ENCODE measurements around the gene RFTN1.
"Not testable (repeated sequence)": the region's sequence is repeated elsewhere in the genome, so short reads cannot be mapped to it uniquely, and the experiment has no call there.

Gene RFTN1

DNA sequence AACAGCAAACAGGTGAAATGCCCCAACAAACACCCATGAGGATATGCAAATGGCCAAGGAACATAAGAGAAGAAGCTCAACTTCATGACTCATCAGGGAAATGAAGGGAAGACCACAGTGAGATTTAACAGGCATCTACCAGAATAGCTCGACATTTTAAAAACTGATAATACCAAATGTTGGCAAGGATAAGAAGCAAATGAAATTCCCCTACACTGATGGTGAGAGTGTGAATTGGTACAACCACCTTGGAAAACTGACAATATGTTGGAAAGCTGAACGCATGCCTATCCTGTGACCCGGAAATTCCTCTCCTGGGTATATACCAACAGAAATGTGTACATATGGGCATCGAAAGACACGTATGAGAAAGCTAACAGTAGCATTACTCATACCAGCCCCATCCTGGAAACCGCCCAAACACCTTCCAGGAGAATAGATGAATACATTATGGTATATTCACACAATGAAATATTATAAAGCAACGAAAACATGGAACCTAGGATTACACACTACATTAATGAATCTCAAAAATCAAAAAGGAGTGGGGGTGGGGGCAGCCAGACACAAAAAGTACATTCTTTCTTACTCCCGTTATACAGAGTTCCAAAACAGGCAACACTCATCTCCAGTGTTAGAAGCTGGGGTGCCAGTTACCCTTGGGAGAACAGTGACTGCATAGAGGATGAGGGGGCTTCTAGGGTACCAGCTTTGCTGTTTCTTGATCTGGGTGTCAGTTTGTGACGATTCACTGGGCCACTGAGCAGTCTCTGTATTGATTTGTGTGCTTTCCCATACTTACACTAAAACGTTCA lies 16.9 kb downstream of the RFTN1 start:
- no peak for TF ChIP-seq FOXM1 (IDR thresholded peaks at IDR 0.05; ENCODE audit: borderline replicate concordance)
- TF ChIP-seq L3MBTL2 (conservative IDR thresholded peaks at IDR 0.05): no peak
- no peak for TF ChIP-seq SUZ12 (IDR thresholded peaks at IDR 0.05)
- TF ChIP-seq SP1 (IDR thresholded peaks at IDR 0.05): no peak
- no peak for TF ChIP-seq ARNT (IDR thresholded peaks at IDR 0.05)
- TF ChIP-seq TARDBP (IDR thresholded peaks at IDR 0.05): no peak
- TF ChIP-seq ZNF384 (IDR thresholded peaks at IDR 0.05): no peak
- TF ChIP-seq FOXK2 (IDR thresholded peaks at IDR 0.05): no peak
- TF ChIP-seq CTBP1 (IDR thresholded peaks at IDR 0.05; ENCODE audit: borderline replicate concordance): no peak
- TF ChIP-seq LEF1 (IDR thresholded peaks at IDR 0.05; ENCODE audit: borderline replicate concordance): no peak
- TF ChIP-seq ELF4 (IDR thresholded peaks at IDR 0.05): no peak
- TF ChIP-seq FOXA1 (IDR thresholded peaks at IDR 0.05): no peak
- TF ChIP-seq BHLHE40 (IDR thresholded peaks at IDR 0.05; ENCODE audit: borderline replicate concordance): no peak
- TF ChIP-seq HDGF (IDR thresholded peaks at IDR 0.05; ENCODE audit: borderline replicate concordance): no peak
- TF ChIP-seq NFRKB (IDR thresholded peaks at IDR 0.05): no peak
- TF ChIP-seq, protein P1, sequence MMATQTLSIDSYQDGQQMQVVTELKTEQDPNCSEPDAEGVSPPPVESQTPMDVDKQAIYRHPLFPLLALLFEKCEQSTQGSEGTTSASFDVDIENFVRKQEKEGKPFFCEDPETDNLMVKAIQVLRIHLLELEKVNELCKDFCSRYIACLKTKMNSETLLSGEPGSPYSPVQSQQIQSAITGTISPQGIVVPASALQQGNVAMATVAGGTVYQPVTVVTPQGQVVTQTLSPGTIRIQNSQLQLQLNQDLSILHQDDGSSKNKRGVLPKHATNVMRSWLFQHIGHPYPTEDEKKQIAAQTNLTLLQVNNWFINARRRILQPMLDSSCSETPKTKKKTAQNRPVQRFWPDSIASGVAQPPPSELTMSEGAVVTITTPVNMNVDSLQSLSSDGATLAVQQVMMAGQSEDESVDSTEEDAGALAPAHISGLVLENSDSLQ (IDR thresholded peaks at IDR 0.05): no peak
- DNase-seq (ENCODE audit: extremely low spot score): no peak
- POLR2A ChIA-PET: no interaction called here

DNA sequence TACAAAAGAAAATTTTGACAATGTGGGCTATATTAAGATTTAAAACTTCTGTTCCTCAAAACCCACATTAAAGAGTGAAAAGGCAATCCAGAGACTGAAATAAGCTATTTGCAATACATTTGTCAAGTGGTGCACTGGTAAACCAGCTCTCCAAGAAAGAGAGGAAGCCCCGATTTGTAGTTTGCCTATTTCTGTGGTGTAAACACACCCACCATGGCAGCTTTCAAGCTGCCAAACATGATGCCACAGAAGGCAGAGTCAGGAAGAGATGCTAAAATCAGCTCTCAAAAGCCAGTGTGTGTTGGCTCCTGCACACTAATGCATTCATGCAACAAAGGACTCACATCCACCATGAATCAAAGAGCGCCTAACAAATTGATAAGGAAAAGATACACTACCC lies 17.5 kb downstream of the RFTN1 start:
- POLR2A ChIA-PET: no interaction called here

More for the DNA sequence above, 16.9 kb downstream of the RFTN1 start:
- CTCF ChIA-PET: interaction anchor here (1.4 kb wide), 1 partner anchor 19 kb away, joined by 4 read pairs; no protein-coding TSS in a partner anchor

DNA sequence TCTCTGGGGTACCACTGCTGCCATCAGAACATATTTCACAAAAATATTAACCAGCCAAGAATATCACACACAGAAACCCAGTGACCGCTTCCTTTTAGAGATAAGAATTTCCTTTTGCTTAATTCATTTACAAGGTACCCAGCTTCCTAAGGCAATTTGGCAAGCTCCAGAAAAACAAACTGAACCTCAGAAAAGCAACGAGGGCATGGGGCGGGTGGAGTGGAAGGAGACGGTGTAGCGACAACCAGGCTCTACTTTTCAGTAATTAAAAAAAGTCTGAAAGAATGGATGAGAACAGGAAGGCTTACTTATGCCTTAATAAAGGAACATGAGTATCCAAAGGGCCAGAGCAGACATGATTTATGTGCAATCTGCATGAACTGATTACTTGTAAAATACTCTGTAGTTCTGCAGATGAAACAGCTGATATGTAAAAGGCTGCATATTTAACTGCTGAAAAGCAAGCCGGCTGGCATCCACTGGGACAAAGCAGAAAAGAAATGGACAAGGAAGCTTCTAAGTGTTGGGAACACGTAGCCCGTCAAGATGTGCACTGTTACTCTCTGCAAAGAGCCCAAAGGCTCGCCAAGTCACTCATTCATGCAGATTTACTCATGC lies 18.6 kb downstream of the RFTN1 start:
- CTCF ChIA-PET: no interaction called here
- DNase-seq (ENCODE audit: extremely low spot score): no peak
- POLR2A ChIA-PET: interaction anchor here (1.3 kb wide), 1 partner anchor 17 kb away, joined by 3 read pairs; no protein-coding TSS in a partner anchor
- no peak for TF ChIP-seq NFRKB (IDR thresholded peaks at IDR 0.05)
- TF ChIP-seq, protein P1 (IDR thresholded peaks at IDR 0.05): peak; percentile 79

More for the DNA sequence above, 17.5 kb downstream of the RFTN1 start:
- CTCF ChIA-PET: no interaction called here
- no peak for DNase-seq (ENCODE audit: extremely low spot score)
- no peak for TF ChIP-seq LEF1 (IDR thresholded peaks at IDR 0.05; ENCODE audit: borderline replicate concordance)
- TF ChIP-seq CTBP1 (IDR thresholded peaks at IDR 0.05; ENCODE audit: borderline replicate concordance): no peak
- no peak for TF ChIP-seq TARDBP (IDR thresholded peaks at IDR 0.05)
- no peak for TF ChIP-seq FOXM1 (IDR thresholded peaks at IDR 0.05; ENCODE audit: borderline replicate concordance)
- TF ChIP-seq NFRKB (IDR thresholded peaks at IDR 0.05): no peak
- no peak for TF ChIP-seq ARNT (IDR thresholded peaks at IDR 0.05)
- no peak for TF ChIP-seq ELF4 (IDR thresholded peaks at IDR 0.05)
- TF ChIP-seq HDGF (IDR thresholded peaks at IDR 0.05; ENCODE audit: borderline replicate concordance): no peak

DNA sequence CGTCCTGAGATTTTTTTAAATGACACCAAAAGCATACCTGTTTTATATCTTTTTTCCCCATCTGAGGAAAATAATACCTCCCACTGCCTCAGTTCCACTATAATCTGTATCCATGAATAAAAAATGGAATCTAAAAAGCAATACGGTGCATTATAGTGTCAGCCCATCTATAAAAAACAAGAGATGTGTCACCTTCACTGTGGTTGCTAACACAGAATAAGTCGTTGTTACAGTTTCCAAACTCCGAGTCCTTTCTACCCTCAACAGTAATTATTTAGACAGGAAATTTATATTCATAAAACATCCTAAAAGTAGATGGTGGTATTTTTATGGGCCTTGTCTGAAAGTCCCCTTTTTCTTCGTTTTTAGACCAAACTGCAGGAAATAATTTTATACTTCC lies 19.4 kb downstream of the RFTN1 start:
- no peak for DNase-seq (ENCODE audit: extremely low spot score)
- ChIA-PET POLR2A (interaction anchor here (1.3 kb wide), 1 partner anchor 18 kb away, joined by 3 read pairs; no protein-coding TSS in a partner anchor), CTCF (no interaction called here)
- TF ChIP-seq FOXM1 (IDR thresholded peaks at IDR 0.05; ENCODE audit: borderline replicate concordance) (no peak), NFRKB (IDR thresholded peaks at IDR 0.05) (no peak), CTBP1 (IDR thresholded peaks at IDR 0.05; ENCODE audit: borderline replicate concordance) (no peak), ELF4 (IDR thresholded peaks at IDR 0.05) (no peak), FOXA1 (IDR thresholded peaks at IDR 0.05) (no peak), FOXK2 (IDR thresholded peaks at IDR 0.05) (no peak), ZNF384 (IDR thresholded peaks at IDR 0.05) (no peak), TARDBP (IDR thresholded peaks at IDR 0.05) (no peak), SUZ12 (IDR thresholded peaks at IDR 0.05) (no peak), L3MBTL2 (conservative IDR thresholded peaks at IDR 0.05) (no peak), HDGF (IDR thresholded peaks at IDR 0.05; ENCODE audit: borderline replicate concordance) (no peak), LEF1 (IDR thresholded peaks at IDR 0.05; ENCODE audit: borderline replicate concordance) (no peak), SP1 (IDR thresholded peaks at IDR 0.05) (no peak), BHLHE40 (IDR thresholded peaks at IDR 0.05; ENCODE audit: borderline replicate concordance) (no peak), ARNT (IDR thresholded peaks at IDR 0.05) (no peak)
- TF ChIP-seq, protein P1 (IDR thresholded peaks at IDR 0.05): no peak

DNA sequence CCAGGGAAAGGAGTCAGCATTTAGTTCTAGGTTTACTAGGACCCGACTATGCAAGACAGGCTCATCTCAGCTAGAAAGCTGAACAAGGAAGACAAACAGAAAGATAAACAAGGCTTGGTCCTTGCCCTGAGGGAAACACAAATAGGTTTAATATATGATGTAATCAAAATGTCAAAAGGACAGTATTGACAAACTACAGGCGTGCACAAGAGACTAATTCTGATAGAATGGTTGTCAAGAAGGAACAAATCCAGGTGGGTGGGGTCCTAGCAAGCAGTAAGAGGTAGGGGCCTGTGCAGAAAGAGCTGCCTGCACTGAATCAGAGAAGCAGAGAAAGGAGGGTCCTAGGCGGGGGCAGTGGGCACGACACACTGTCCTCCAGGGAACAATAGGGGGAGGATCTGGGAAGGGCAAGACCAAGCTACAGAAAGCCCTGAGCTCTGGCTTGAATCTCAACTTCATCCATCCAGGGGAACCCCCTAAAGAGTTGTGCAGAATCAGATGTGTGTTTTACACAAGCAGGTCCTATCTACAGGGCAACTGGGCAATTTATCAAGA lies 23.4 kb downstream of the RFTN1 start:
- ChIA-PET CTCF (interaction anchor here (0.6 kb wide), 1 partner anchor 17 kb away, joined by 5 read pairs; no protein-coding TSS in a partner anchor), POLR2A (no interaction called here)
- TF ChIP-seq, protein P1 (IDR thresholded peaks at IDR 0.05): peak; percentile 49
- no peak for TF ChIP-seq L3MBTL2 (conservative IDR thresholded peaks at IDR 0.05)
- DNase-seq (ENCODE audit: extremely low spot score): no peak

DNA sequence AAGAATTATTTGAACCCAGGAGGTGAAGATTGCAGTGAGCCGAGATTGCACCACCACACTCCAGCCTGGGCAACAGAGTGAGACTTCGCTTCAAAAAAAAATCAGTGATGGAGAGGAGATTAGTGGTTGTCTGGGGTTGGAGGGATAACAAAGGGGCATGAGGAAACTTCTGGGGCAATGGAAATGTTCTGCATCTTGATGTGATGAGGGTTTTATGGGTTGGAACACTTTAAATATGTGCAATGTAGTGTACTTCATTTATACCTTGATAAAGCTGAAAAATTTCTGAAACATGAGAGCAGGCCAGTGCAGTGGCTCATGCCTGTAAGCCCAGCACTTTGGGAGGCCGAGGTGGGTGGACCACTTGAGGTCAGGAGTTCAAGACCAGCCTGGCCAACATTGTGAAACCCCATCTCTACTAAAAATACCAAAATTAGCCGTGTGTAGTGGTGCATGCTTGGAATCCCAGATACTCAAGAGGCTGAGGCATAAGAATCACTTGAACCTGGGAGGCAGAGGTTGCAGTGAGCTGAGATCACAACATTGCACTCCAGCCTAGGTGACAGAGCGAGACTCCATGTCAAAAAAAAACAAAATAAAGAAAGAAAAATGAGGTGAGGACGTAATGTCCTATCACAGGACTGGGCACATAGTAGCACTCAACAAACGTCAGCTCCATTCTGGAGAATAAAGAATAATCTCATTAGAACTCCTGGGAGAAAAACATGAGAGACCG lies 24.0 kb downstream of the RFTN1 start:
- DNase-seq (ENCODE audit: extremely low spot score); POLR2A ChIA-PET: not testable (repeated sequence)
- CTCF ChIA-PET: interaction anchor here (0.6 kb wide), 1 partner anchor 16 kb away, joined by 5 read pairs; no protein-coding TSS in a partner anchor

All from HEK293T (cell line).